ENCODE results near the gene ANXA11.

- no peak for TF ChIP-seq CTCF (IDR thresholded peaks at IDR 0.05)
- no peak for TF ChIP-seq POLR2A (IDR thresholded peaks at IDR 0.05)
- TF ChIP-seq EP300 (IDR thresholded peaks at IDR 0.05; ENCODE audit: low read depth): no peak
These were observed 34.7 kb downstream of the ANXA11 start for GRCh38 chr10:80170641-80171040.
